ENCODE measurements around the gene C19orf38. TPM values are rescaled to one million over a fixed set of nuclear protein-coding genes. Genes with fewer than 3 reads are reported as not detected.
"Not testable (repeated sequence)": the region's sequence is repeated elsewhere in the genome, so short reads cannot be mapped to it uniquely, and the experiment has no call there.

Gene C19orf38
- total RNA-seq, 1 donor from 2014 or later: 0.33 TPM

- no peak overlapping the region for H3K4me3 ChIP-seq (ENCODE audit: low read depth, low read length)
- H3K36me3 ChIP-seq (ENCODE audit: control insufficient read depth, insufficient read depth, low read length): peaks cover 2% of the 10 kb centered on the region
- TF ChIP-seq CTCF (IDR thresholded peaks at IDR 0.05; ENCODE audit: insufficient read depth, low read length, poor library complexity, severe bottlenecking): no peak
- DNase-seq (ENCODE audit: low read depth): no peak
- H3K27me3 ChIP-seq (ENCODE audit: control insufficient read depth, insufficient read depth, low read length): no peaks in the 10 kb centered on the region
Measured at GRCh38 chr19:10831987-10832938, 16.0 kb upstream of the C19orf38 start.

- DNase-seq (ENCODE audit: low read depth): no peak
- Histone ChIP-seq H3K4me3 (ENCODE audit: low read depth, low read length) (no peak overlapping the region), H3K27me3 (ENCODE audit: control insufficient read depth, insufficient read depth, low read length) (no peaks in the 10 kb centered on the region), H3K36me3 (ENCODE audit: control insufficient read depth, insufficient read depth, low read length) (peaks cover 2% of the 10 kb centered on the region)
- TF ChIP-seq CTCF (IDR thresholded peaks at IDR 0.05; ENCODE audit: insufficient read depth, low read length, poor library complexity, severe bottlenecking): no peak
Measured at GRCh38 chr19:10832939-10833296, 15.3 kb upstream of the C19orf38 start.

GRCh38 chr19:10835089-10835753 lies 13.0 kb upstream of the C19orf38 start:
- no peaks in the 10 kb centered on the region for H3K36me3 ChIP-seq (ENCODE audit: control insufficient read depth, insufficient read depth, low read length)
- peak overlapping the region; percentile 44 for H3K4me3 ChIP-seq (ENCODE audit: low read depth, low read length)
- TF ChIP-seq CTCF (IDR thresholded peaks at IDR 0.05; ENCODE audit: insufficient read depth, low read length, poor library complexity, severe bottlenecking): no peak
- peak; percentile 98 for DNase-seq (ENCODE audit: low read depth)
- H3K27me3 ChIP-seq (ENCODE audit: control insufficient read depth, insufficient read depth, low read length): no peaks in the 10 kb centered on the region

GRCh38 chr19:10835754-10836478 lies 12.3 kb upstream of the C19orf38 start, which contains the start of gene TMED1:
Gene TMED1 (minus strand): TSS chr19:10836212. CDS start chr19:10836191, 21 bp downstream.
- TF ChIP-seq CTCF (IDR thresholded peaks at IDR 0.05; ENCODE audit: insufficient read depth, low read length, poor library complexity, severe bottlenecking): peak; percentile 8

GRCh38 chr19:10836479-10837330 lies 11.5 kb upstream of the C19orf38 start:
- Histone ChIP-seq H3K4me3 (ENCODE audit: low read depth, low read length) (peak overlapping the region; percentile 61), H3K36me3 (ENCODE audit: control insufficient read depth, insufficient read depth, low read length) (no peaks in the 10 kb centered on the region), H3K27me3 (ENCODE audit: control insufficient read depth, insufficient read depth, low read length) (no peaks in the 10 kb centered on the region)
- DNase-seq (ENCODE audit: low read depth): peak; percentile 39
- TF ChIP-seq CTCF (IDR thresholded peaks at IDR 0.05; ENCODE audit: insufficient read depth, low read length, poor library complexity, severe bottlenecking): no peak

More at GRCh38 chr19:10835754-10836478, 12.3 kb upstream of the C19orf38 start, which contains the start of gene TMED1:
- Histone ChIP-seq H3K27me3 (ENCODE audit: control insufficient read depth, insufficient read depth, low read length) (no peaks in the 10 kb centered on the region), H3K36me3 (ENCODE audit: control insufficient read depth, insufficient read depth, low read length) (no peaks in the 10 kb centered on the region), H3K4me3 (ENCODE audit: low read depth, low read length) (peak within 1 kb of the TSS; percentile 61)
- peak; percentile 88 for DNase-seq (ENCODE audit: low read depth)

GRCh38 chr19:10837649-10838048 lies 10.6 kb upstream of the C19orf38 start:
- not testable (repeated sequence) for H3K36me3 ChIP-seq (ENCODE audit: control insufficient read depth, insufficient read depth, low read length); H3K4me3 ChIP-seq (ENCODE audit: low read depth, low read length); H3K27me3 ChIP-seq (ENCODE audit: control insufficient read depth, insufficient read depth, low read length); DNase-seq (ENCODE audit: low read depth)
